Fibroblast of skin of right biceps (primary cell): Measurements from ENCODE around the gene NAXD.
"Not testable (repeated sequence)": the region's sequence is repeated elsewhere in the genome, so short reads cannot be mapped to it uniquely, and the experiment has no call there.

ENCODE experiments used
- DNase-seq: peaks from one replicate; pipeline ENCODE4 v3.0.0-alpha.2; 2013

The NAXD gene

GRCh38 chr13:110665491-110666254 is 50.3 kb downstream of the NAXD start:
- no peak for DNase-seq

DNA sequence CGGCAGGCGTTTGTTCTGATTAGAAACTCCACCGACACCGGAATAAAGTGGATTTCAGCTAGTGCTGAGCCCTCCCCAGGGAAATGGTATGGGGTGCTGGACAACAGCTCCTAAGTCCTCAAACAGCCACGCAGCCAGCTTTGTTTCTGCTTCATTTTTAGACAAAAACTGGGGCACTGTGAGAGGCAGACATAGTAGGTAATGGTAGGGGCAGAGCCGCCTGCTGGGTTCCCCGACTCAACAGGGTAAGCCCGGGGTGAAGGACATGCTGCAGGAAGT is 50.8 kb downstream of the NAXD start:
- no peak for DNase-seq

DNA sequence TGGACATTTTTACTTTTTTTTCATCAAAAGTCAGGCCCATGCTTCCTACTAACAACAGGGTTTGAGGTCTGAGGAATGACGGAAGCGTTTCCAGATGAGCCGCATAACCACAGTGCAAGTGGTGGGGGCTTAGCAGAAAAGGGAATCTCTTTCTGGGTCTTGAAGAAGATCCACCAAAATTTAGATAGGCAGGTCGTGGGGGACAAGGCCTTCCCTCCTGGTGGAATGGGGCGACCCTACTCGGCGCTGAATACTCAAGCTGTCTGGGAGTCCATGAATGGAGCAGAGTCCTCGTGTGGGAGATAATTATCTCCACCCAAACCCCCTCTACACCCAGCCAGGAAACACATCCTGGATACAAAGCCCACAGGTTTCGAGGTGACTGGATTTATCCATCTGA is 53.7 kb downstream of the NAXD start:
- DNase-seq = no peak

GRCh38 chr13:110669814-110670213 is 54.5 kb downstream of the NAXD start:
- DNase-seq = not testable (repeated sequence)

- DNase-seq = no peak
Measured at GRCh38 chr13:110676595-110677587, 61.5 kb downstream of the NAXD start.

GRCh38 chr13:110677731-110678545 is 62.6 kb downstream of the NAXD start:
- no peak for DNase-seq

DNA sequence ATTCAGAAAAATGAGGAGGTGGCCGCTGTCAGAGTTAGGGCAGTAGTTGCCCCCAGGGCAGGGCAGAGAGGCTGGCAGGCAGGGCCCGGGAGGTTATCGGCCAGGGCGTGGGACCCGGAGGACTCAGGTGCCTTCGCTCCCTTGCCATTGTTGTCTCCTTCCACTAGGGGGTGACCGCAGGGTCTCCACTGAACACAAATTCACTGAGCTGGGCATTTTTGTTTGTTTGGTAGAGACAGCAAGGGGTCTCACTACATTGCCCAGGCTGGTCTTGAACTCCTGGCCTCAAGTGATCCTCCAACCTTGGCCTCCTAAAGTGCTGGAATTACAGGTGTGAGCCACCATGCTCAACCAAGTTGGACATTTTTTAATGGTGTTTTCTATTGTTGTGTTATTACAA is 65.5 kb downstream of the NAXD start:
- DNase-seq = peak; percentile 7

- no peak for DNase-seq
Measured at GRCh38 chr13:110681868-110682550, 66.7 kb downstream of the NAXD start.

- no peak for DNase-seq
Measured at GRCh38 chr13:110682746-110683145, 67.4 kb downstream of the NAXD start.

DNA sequence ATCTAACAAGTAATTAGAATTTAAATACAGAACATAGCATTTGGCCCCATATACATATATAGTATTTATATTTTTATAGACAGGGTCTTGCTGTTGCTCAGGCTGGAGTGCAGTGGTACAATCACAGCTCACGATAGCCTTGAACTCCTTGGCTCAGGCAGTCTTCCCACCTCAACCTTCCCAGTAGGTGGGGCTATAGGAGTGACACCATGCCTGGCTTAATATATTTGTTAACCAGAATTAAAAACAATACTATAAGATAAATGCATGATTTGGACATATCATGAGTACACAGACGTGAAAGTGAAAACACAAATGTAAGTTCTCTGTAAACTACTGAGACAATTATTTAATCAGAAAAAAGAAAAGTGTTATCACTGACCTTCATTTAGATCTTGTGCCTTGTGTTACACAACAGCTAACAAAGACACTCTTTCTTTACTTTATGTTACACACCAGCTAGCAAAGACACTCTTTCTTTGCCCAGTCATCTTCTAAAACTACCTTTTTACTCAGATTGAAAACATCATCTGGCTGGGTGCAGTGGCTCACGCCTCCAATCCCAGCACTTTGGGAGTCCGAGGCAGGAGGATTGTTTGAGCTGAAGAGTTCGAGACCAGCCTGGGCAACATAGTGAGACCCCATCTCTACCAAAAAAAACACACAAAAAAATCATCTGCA is 68.0 kb downstream of the NAXD start:
- DNase-seq = no peak

DNA sequence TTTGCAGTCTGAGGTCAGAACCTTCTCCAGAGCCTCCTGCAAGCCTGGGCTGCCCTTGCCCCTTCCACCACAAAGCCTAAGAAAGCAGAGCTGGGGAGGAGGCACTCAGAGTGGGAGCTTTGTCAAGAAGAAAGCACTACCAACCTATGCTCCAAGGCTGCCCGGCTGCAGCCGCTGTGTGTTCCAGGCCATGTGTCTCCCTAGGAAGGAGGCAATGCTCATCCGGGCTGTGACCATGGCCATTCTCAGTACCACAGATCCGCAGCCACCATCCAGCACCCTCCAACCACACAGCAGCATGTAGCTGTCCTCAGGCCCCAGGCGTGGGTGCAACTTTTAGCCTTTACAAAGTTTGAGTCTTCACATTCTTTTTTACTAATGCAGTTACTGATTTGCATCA is 68.6 kb downstream of the NAXD start:
- no peak for DNase-seq

DNA sequence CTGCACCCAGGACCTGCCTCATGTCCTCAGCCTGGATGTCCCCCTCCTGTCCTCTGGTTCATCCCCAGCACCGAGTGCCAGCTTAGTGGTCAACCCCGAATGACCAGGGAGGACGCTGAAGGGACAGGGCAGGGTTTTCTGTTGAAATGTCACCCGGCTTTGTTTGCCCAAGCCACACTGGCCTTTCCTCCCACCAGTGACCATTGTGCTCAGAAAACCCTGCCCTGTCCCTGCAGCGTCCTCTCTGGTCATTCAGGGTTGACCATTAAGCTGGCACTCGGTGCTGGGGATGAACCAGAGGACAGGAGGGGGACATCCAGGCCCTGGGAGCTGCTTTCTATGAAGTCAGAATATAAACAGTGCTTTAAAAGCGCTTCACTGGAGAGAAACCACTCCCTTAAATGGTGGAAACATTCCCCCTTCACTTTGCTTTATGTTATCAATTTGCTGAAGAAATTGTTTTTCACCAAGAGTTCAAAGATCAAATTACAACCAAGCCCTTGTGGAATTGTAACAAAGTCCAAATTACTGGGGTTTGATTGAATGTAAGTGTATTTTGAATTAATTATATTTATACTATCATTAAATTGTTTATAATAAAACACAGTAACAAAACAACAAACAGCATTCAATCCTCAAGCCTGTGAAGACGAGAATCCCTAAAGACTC is 69.2 kb downstream of the NAXD start:
- no peak for DNase-seq

DNA sequence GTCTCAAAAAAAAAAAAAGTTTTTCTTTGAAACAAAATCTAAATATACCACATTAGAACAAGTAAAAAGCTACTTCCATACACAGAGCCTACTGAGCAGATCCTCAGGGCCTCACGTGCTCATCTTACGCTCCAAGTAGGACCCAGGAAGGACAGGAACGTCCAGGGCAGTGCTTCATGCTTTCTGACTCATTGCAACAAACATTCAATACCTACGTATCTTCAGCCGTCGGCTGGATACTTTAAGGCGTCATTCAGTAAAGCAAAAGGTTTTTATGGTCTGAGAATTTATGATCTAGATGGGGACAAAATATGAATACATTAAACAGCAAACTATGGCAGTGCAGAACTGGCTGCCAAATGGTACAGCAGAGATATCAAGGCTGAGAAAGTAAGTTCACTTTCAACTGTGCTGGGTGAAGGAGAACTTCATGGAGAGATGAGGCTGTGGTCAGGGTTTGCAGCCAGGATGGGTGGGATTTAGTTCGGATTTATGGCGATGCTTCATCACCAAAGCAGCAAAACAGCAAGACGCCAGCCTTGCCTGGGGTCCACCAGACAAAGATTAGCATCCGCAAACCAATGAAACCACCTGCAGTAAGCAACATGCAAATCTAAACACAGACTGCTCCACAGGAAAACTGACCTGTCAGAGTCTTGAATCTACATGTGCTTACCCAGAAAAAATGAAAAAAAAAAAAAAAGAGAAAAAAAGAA is 70.1 kb downstream of the NAXD start:
- DNase-seq = peak; percentile 10

- no peak for DNase-seq
Measured at GRCh38 chr13:110687736-110688135, 72.4 kb downstream of the NAXD start.

GRCh38 chr13:110689041-110689440 is 73.7 kb downstream of the NAXD start:
- no peak for DNase-seq
